ENCODE results near the gene AKT1. TPM values are rescaled to one million over a fixed set of nuclear protein-coding genes. Genes with fewer than 3 reads are reported as not detected.

AKT1 gene
- total and polyA plus RNA-seq, 2 of the 13 experiments (the other 11 are each of a cell fraction or from before 2014, with no cell fraction given) = 96.2 to 116 TPM

- TF ChIP-seq MYC (CRISPR knock-in tag; IDR thresholded peaks at IDR 0.05; ENCODE audit: borderline replicate concordance) (peak; percentile 74), U2AF1 (optimal IDR thresholded peaks at IDR 0.05; ENCODE audit: low read depth, low read length) (peak; percentile 42), SOX5 (CRISPR knock-in tag; IDR thresholded peaks at IDR 0.05; ENCODE audit: borderline replicate concordance) (peak; percentile 16), ZNF12 (CRISPR knock-in tag; IDR thresholded peaks at IDR 0.05) (0 out of 2 replicates have a peak, but pooled peaks have one; percentile 11), ERF (CRISPR knock-in tag; IDR thresholded peaks at IDR 0.05) (peak; percentile 75), CTCF (CRISPR knock-in tag; IDR thresholded peaks at IDR 0.05) (no peak; the same call in 1 of the 2 replicates), THAP7 (CRISPR knock-in tag; IDR thresholded peaks at IDR 0.05) (no peak), TMF1 (CRISPR knock-in tag; IDR thresholded peaks at IDR 0.05; ENCODE audit: low read depth) (no peak; the same call in 1 of the 2 replicates), PPARG (CRISPR knock-in tag; conservative IDR thresholded peaks at IDR 0.05) (no peak), AKNA (CRISPR knock-in tag; IDR thresholded peaks at IDR 0.05; ENCODE audit: borderline replicate concordance) (no peak), JUN (CRISPR knock-in tag; IDR thresholded peaks at IDR 0.05) (0 out of 2 replicates have a peak, but pooled peaks have one; percentile 24), ZBTB7B (CRISPR knock-in tag; IDR thresholded peaks at IDR 0.05) (peak; percentile 62), ZBTB26 (CRISPR knock-in tag; IDR thresholded peaks at IDR 0.05; ENCODE audit: borderline replicate concordance) (peak; percentile 39; the same call in 1 of the 2 replicates), JDP2 (CRISPR knock-in tag; IDR thresholded peaks at IDR 0.05; ENCODE audit: borderline replicate concordance) (no peak), CREBL2 (CRISPR knock-in tag; IDR thresholded peaks at IDR 0.05; ENCODE audit: borderline replicate concordance) (no peak), ADNP (CRISPR knock-in tag; IDR thresholded peaks at IDR 0.05) (no peak)
Measured at GRCh38 chr14:104752735-104753527, 42.6 kb downstream of the AKT1 start, which contains the start of gene SIVA1 (continued).
